Fibroblast of peridontal ligament (primary cell): ENCODE data around the gene ADIPOR2.

Experiments used
- DNase-seq: peaks from one replicate; pipeline ENCODE4 v3.0.0-alpha.2; 2010; ENCODE audit errors: extremely low read depth

ADIPOR2 gene

DNA sequence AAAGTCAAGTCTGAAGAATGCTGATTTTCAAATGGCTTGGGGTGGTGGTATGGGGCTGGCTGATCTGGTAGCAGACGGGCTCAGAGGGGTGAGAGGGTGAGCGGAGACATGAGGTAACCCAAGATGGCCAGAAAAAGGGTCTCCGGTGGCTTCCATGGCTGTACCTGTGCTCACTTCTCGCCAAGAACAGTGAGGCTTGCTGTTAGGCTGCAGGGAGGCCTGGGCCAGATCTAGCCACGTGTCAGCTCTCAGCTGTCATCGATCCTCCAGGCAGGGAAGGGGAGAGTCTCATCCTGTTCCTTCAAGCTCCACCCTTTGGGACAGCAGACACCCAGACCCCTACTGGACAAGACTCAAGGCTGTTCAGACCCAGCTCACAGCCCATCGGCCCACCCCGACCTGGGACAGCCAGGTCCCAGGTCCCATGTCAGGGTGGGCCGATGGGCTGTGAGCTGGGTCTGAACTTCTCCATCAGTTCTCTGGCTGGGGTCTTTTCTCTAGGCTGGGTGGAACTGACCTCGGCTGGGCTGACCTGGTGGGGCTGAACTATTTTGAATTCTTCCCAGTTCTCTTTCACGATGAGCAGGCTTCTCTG, 138.5 kb downstream of the ADIPOR2 start:
- DNase-seq: no peak

DNA sequence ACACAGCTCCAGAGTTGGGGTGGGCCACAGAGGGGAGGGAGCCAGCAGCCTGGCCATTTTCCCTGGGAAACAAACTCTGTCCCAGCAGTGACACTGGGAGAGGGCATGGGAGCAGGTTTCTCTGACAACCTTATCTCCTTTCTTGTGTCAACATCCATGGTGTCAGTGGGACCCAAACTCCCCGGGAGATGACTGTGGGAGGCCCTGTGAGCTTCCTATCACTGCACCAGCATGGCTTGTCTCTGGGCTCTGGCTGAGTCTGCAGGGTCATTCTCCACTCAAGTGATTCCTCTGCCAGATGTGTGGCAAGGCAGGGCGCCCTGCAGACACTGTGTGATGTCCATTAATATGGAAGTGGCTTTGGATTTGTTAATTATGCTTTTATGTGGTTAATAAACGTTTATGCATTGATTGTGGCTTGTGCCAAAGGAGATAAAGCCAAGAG, 139.6 kb downstream of the ADIPOR2 start:
- no peak for DNase-seq

DNA sequence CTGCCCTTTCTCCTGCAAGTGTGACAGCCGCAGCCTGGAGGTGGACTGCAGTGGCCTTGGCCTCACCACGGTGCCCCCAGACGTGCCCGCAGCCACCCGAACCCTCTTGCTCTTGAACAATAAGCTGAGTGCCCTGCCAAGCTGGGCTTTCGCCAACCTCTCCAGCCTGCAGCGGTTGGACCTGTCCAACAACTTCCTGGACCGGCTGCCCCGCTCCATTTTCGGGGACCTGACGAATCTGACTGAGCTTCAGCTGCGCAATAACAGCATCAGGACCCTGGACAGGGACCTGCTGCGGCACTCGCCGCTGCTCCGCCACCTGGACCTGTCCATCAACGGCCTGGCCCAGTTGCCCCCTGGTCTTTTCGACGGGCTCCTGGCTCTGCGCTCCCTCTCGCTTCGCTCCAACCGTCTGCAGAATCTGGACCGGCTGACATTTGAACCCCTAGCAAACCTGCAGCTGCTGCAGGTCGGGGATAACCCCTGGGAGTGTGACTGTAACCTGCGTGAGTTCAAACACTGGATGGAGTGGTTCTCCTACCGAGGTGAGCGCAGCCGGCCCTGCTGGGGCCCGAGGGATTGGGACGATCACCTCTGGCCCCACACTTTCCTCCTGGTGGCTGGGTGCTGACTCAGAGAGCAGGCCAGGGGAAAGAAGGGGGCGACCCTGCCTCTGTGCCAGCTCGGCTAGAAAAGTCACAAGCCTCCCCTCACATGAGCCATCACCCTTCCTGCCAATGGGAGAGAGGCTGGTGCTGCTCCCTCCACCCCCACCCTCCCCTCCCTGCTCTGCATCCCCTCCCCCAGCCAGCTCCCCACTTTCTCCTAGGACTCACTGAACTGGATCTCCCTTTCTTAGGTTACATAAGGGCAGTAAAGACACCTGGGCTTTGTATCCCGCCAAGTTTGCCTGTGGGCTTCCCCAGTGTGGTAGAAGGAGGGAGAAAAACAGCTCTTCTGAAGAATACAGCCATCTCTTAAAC, 140.4 kb downstream of the ADIPOR2 start:
- peak; percentile 48 for DNase-seq

DNA sequence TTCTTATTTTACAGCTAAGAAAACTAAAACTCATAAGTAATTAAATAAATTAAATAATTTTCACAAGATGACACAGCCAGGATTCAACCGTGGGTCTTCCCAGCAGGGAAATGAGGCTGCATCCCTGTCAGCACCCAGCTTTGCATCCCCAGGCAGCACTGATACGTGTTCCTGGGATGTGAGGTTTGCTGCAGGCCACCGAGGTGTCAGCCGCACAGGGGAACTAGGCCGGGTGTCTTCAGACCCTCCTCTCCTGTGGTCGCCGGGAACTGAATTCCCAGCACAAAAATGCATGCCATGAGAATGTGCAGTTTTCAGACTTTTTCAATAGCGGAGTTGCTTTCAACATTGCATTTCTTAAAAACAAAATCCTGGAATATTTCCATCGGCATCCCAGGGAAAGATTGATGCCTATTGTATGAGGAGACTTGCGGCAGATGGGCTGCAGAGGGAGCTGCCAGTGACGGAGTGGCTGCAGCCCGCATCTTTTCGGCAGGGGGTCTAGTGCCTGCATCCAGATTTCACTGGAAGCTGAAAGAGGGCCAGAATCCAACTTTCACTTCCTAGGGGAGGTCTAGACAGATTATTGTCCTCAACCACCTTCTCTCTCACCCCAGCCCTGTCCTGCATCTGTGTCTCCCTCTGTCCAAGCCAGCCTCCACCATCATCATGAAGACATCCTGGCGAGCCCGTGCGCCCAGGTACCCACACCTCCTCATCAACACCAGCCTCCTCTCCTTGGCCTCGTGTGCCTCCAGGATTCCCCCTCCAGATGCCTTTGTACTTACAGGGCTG, 142.1 kb downstream of the ADIPOR2 start:
- DNase-seq: no peak

DNA sequence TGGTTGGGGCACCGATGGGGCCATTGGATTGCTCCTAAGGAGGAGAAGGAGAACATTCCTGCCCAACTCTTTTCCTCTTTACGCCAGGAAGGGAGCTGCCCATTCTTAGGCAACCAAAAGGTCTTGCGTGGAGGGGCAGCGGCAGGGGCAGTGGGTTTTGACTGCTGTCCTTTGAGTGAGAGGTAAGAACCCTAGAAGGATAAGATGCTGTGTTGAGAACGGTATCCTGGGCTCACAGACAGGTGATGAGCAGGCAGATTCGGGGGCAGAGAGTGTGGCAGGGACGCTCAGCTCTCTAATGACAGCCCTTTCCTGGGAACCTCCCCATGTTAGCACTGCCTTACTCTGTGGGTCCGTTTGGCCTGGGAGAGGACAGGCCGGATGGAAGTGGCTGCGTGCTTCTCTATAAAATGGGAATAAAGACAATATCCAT, 142.7 kb downstream of the ADIPOR2 start:
- DNase-seq: no peak

DNA sequence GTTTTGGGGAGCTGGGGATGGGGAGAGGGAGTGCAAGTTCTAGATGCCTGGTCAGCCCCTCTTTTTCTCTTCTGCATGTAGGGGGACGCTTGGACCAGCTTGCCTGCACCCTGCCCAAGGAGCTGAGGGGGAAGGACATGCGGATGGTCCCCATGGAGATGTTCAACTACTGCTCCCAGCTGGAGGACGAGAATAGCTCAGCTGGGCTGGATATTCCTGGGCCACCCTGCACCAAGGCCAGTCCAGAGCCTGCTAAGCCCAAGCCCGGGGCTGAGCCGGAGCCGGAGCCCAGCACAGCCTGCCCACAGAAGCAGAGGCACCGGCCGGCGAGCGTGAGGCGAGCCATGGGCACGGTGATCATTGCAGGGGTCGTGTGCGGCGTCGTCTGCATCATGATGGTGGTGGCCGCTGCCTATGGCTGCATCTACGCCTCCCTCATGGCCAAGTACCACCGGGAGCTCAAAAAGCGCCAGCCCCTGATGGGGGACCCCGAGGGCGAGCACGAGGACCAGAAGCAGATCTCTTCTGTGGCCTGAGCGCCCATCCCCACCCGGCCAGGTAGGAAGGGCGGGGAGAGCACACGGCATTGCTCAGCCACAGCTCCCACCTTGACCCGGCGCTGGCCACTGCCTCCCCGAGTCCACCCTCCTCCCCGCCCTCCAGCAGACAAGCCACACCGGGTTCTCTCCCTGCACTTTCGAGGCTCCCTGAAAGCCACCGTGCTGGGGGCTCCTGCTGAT, 143.5 kb downstream of the ADIPOR2 start:
- no peak for DNase-seq

DNA sequence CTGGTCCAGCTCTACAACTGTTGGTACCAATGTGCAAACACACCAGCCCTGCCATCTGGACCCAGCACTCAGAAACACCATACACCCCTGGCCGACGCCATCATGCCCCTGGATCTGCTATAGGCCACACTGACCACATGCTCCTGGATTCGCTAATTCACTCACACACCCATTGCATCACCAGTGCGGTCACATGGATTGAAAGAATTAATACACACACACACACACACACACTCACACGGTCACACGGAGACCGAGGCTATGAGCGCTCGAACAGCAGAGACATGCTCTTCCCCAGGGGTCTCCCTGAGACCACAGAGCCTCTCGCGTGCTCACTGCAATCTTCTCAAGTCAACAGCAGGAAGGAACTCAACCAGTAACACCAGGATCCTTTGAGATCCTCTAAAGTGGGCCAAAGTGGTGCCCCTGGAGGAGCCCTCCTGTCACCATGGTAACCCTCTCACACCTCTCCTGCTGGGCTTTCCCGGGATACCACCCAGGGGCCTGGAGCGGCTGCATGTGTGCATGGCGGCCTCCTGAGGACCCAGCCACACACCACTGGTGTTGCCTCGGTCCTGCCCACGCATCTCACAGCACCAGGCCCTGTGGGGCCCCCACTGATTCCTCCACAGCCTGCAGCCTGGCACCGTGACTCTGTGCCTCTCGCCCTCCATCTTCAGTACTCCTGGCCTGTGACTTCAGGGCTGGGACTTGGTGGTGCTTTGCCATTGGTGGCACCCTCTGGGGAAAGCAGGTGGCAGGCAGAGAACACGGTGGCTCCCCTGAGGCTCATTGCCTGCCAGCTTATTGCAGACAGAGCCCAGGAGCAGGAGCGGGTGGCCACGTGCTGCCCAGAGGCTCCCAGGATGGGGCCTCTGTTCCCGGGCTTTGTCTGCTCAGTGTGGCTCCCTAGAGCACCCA, 144.6 kb downstream of the ADIPOR2 start:
- DNase-seq: no peak

DNA sequence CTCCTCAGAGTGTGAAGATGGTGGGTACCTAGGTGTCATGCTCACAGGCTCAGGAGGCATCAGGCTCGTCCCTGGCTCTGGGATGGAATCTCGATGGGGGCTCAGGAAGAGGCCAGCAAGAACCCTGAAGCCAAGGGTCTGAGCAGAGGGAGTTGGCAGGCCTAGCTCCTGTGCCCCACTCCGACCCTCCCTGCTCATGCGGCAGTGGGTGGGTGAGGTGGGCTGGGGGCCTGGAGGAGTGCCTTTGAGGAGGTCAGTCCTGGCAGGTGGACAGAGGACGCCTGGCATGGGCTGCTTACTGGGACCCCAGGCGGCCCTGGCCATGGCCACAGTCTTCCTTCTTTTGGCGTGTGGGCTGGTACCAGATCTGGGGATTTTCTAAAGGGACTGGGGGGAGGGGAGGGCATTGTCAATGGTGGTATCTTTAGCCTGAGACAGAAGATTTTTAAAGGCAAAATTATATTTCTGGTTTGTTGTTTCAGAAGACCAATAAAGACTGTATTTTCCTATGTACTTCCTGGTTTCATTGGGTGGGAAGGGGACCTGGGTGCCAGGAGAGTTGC, 145.5 kb downstream of the ADIPOR2 start:
- DNase-seq: no peak

DNA sequence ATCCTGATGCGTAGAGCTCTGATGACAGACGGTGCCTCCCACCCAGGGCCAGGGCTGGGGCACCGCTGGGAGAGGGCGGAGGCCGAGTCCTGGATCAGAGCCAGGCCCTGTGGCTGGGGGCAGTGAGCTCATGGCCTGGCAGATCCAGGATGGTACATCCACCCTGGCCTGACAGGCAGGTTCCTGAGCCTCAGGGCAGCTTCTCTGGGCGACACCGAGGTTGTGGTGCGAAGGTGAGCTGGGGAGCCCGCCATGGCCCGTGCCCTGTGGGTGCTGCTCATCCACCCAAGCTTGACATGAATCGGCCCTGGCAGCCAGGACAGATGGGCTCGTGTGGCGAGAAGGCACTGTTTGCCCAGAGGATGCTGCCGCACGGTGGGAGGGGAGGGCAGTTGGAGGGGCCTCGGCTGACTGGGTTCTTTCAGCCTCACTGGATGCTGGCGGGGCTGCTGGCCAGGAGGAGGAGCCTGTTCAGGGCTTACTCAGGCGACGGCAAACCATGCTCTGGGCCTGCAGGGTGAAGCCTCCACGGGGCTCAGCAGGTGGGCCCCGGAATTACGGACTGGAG, 146.1 kb downstream of the ADIPOR2 start:
- no peak for DNase-seq

DNA sequence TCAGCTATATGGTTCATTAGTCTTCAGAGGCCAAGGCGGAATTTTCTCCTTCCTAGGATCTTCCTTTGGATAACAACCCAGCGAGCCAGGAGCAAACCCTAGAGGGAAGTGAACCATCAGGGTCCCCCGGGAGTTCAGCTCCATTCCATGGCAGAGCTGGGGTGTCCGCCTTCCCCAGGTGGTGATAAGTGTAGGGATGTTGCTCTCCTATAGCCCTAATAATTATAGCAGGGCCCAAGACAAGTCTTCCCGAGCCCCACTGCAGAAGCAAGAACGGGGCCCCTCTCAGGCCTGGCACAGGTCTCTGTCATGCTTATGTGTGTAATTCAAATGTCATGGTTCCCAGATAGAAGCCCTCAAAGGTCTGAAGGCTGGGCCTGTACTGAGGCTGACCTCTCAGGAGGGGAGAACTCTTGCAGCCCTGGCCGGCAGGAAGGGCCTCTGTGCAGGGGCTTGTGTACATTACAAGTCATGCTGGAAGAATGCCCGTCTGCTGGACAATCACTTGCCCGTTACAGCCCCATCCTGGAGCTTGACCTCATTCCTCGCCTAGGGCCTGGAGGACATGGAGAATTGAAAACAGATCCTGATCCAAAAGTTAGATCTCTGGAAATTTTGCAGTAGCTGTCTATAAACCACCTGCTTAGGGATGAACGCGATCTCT, 146.8 kb downstream of the ADIPOR2 start:
- DNase-seq: no peak
